GM12878 (cell line): ENCODE data around the gene NEUROG2.

Experiments
- CHD2 ChIP-seq: IDR thresholded peaks from 2 replicates; pipeline ENCODE4 v1.6.1; 2011; ENCODE audit warnings: low read depth, low read length, improper control_type of control experiment, borderline replicate concordance
- E4F1 ChIP-seq: fragments of 450-650 bp; IDR thresholded peaks from 2 replicates; pipeline ENCODE4 v1.6.1; 2018; ENCODE audit warnings: borderline replicate concordance, mild to moderate bottlenecking; ENCODE audit not compliant: partially characterized antibody
- EP300 ChIP-seq, 2 experiments: fragments of 150-350 bp in 1 of 2; IDR thresholded peaks; 2 replicates each; pipeline ENCODE4 v1.6.1; 2011 to 2012; ENCODE audit warnings: low read depth in 2 of 2, low read length in 2 of 2, borderline replicate concordance in 1 of 2, improper control_type of control experiment in 1 of 2, inconsistent platforms in 1 of 2; ENCODE audit not compliant: control insufficient read depth in 1 of 2
- HDAC2 ChIP-seq: fragments of 200-600 bp; sonication (generic); IDR thresholded peaks from 2 replicates; pipeline ENCODE4 v1.6.1; 2017
- NR2C2 ChIP-seq: IDR thresholded peaks from 2 replicates; pipeline ENCODE4 v1.6.1; 2011; ENCODE audit warnings: borderline replicate concordance, low read depth; ENCODE audit not compliant: control insufficient read depth, insufficient read length
- POLR2AphosphoS5 ChIP-seq: IDR thresholded peaks from 2 replicates; pipeline ENCODE4 v1.6.1; 2011; ENCODE audit warnings: mild to moderate bottlenecking, low read length, inconsistent platforms
- SMC3 ChIP-seq: IDR thresholded peaks from 2 replicates; pipeline ENCODE4 v1.6.1; 2011; ENCODE audit warnings: low read length, improper control_type of control experiment, borderline replicate concordance
- SUZ12 ChIP-seq: fragments of 200-600 bp; sonication (generic); IDR thresholded peaks from one replicate; pipeline ENCODE4 v1.6.1; 2018; ENCODE audit warnings: antibody characterized with exemption, mild to moderate bottlenecking; ENCODE audit not compliant: unreplicated experiment
- ZNF592 ChIP-seq: fragments of 450-650 bp; IDR thresholded peaks from 2 replicates; pipeline ENCODE4 v1.6.1; 2017; ENCODE audit warnings: mild to moderate bottlenecking, moderate library complexity
- TF ChIP-seq, protein P1 (sequence below), 3 experiments: IDR thresholded peaks in 2 of 3; conservative IDR thresholded peaks in 1 of 3; 2 replicates each; pipeline ENCODE4 v1.5.1; 2011; ENCODE audit warnings: low read depth in 3 of 3, low read length in 3 of 3, mild to moderate bottlenecking in 3 of 3, control low read depth in 2 of 3, moderate library complexity in 2 of 3, inconsistent platforms in 1 of 3, mixed read lengths in 1 of 3; ENCODE audit not compliant: control insufficient read depth in 2 of 3, insufficient read depth in 1 of 3; ENCODE audit errors: extremely low read depth in 1 of 3

GRCh38 chr4:112521123-112522023 is 5.4 kb upstream of the NEUROG2 start:
- TF ChIP-seq SUZ12 (no peak), SMC3 (no peak), ZNF592 (no peak), HDAC2 (no peak), CHD2 (no peak), NR2C2 (no peak), EP300 (IDR thresholded peaks at IDR 0.05; ENCODE audit: borderline replicate concordance in 1 of 2, control insufficient read depth in 1 of 2, low read depth in 2 of 2, low read length in 2 of 2) (no peak), E4F1 (no peak), POLR2AphosphoS5 (no peak)
- TF ChIP-seq, protein P1, sequence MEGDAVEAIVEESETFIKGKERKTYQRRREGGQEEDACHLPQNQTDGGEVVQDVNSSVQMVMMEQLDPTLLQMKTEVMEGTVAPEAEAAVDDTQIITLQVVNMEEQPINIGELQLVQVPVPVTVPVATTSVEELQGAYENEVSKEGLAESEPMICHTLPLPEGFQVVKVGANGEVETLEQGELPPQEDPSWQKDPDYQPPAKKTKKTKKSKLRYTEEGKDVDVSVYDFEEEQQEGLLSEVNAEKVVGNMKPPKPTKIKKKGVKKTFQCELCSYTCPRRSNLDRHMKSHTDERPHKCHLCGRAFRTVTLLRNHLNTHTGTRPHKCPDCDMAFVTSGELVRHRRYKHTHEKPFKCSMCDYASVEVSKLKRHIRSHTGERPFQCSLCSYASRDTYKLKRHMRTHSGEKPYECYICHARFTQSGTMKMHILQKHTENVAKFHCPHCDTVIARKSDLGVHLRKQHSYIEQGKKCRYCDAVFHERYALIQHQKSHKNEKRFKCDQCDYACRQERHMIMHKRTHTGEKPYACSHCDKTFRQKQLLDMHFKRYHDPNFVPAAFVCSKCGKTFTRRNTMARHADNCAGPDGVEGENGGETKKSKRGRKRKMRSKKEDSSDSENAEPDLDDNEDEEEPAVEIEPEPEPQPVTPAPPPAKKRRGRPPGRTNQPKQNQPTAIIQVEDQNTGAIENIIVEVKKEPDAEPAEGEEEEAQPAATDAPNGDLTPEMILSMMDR (IDR thresholded peaks at IDR 0.05 in 2 of 3, conservative IDR thresholded peaks at IDR 0.05 in 1 of 3; ENCODE audit: control insufficient read depth in 2 of 3, extremely low read depth in 1 of 3, insufficient read depth in 1 of 3, low read depth in 3 of 3, low read length in 3 of 3) = no peak
